OCI-LY7 (cell line): Measurements from ENCODE around the gene SRPRA. TPM values are rescaled to one million over a fixed set of nuclear protein-coding genes. Genes with fewer than 3 reads are reported as not detected.

ENCODE experiments used
- BruUV-seq: library from RNA; stranded (reverse); fragments of 400-500 nt; replicated peaks from 2 replicates; lab custom pipeline; 2021; lab: Mats Ljungman, UMichigan
- CTCF ChIA-PET: fragments of 300-600 bp; sonication (Branson Sonifier 250); formaldehyde crosslinking; loops from one replicate; lab custom pipeline; 2022; ENCODE audit warnings: antibody characterized with exemption; ENCODE audit not compliant: unreplicated experiment; lab: Charles Lee
- POLR2A ChIA-PET: fragments of 300-600 bp; sonication (Branson Sonifier 250); formaldehyde crosslinking; loops from one replicate; lab custom pipeline; 2022; ENCODE audit warnings: antibody characterized with exemption; lab: Charles Lee
- DNase-seq: peaks from one replicate; pipeline ENCODE4 v3.0.0-alpha.2; 2015; ENCODE audit warnings: low spot score
- H2AFZ ChIP-seq: fragments of 200-600 bp; sonication (generic), shearing (Covaris generic); 2 replicates; pipeline ENCODE4 v1.6.1; 2014; ENCODE audit warnings: mild to moderate bottlenecking, antibody characterized with exemption, low read length, moderate library complexity
- H3K27ac ChIP-seq: fragments of 200-600 bp; sonication (generic); 2 replicates; pipeline ENCODE4 v1.5.1; 2014; ENCODE audit warnings: mixed run types, low read depth, mild to moderate bottlenecking, moderate library complexity, low read length, inconsistent platforms; ENCODE audit not compliant: poor library complexity, severe bottlenecking
- H3K36me3 ChIP-seq: fragments of 200-600 bp; sonication (generic); 2 replicates; pipeline ENCODE4 v1.6.1; 2014; ENCODE audit warnings: mild to moderate bottlenecking, antibody characterized with exemption, low read length, moderate library complexity, mixed read lengths; ENCODE audit not compliant: insufficient read depth
- H3K4me1 ChIP-seq: fragments of 200-600 bp; sonication (generic); 2 replicates; pipeline ENCODE4 v1.5.1; 2014; ENCODE audit warnings: mild to moderate bottlenecking, low read length; ENCODE audit not compliant: insufficient read depth, poor library complexity, severe bottlenecking
- H3K4me2 ChIP-seq: fragments of 200-600 bp; sonication (generic); 2 replicates; pipeline ENCODE4 v1.6.1; 2014; ENCODE audit warnings: mild to moderate bottlenecking, low read length
- H3K4me3 ChIP-seq: fragments of 200-600 bp; sonication (generic); 2 replicates; pipeline ENCODE4 v1.5.1; 2014; ENCODE audit warnings: mild to moderate bottlenecking, low read depth, low read length; ENCODE audit not compliant: poor library complexity, severe bottlenecking
- H3K79me2 ChIP-seq: fragments of 200-600 bp; sonication (generic); 2 replicates; pipeline ENCODE4 v1.6.1; 2016; ENCODE audit warnings: low read depth, mild to moderate bottlenecking, low read length, moderate library complexity, mixed read lengths; ENCODE audit not compliant: insufficient read depth
- H3K9me2 ChIP-seq: fragments of 200-600 bp; sonication (generic); 2 replicates; pipeline ENCODE4 v1.6.1; 2016; ENCODE audit warnings: mild to moderate bottlenecking, low read length, mixed read lengths; ENCODE audit not compliant: insufficient read depth
- H3K9me3 ChIP-seq: fragments of 200-600 bp; sonication (generic); 2 replicates; pipeline ENCODE4 v1.6.1; 2014; ENCODE audit warnings: mild to moderate bottlenecking, mixed run types, low read length, mixed read lengths
- H4K20me1 ChIP-seq: fragments of 200-600 bp; sonication (generic); 2 replicates; pipeline ENCODE4 v1.6.1; 2014; ENCODE audit warnings: mild to moderate bottlenecking, antibody characterized with exemption, low read length, moderate library complexity, mixed read lengths; ENCODE audit not compliant: insufficient read depth
- EZH2phosphoT487 ChIP-seq: fragments of 200-600 bp; sonication (generic); IDR thresholded peaks from 2 replicates; pipeline ENCODE4 v1.6.1; 2018; ENCODE audit warnings: low read depth, borderline replicate concordance, mild to moderate bottlenecking, mixed run types, antibody characterized with exemption, low read length, moderate library complexity, mixed read lengths
- intact Hi-C: fragments of 100-400 bp; cut with micrococcal nuclease; formaldehyde crosslinking; loops from one replicate; pipeline ENCODE4 v1.10.0; 2022; ENCODE audit not compliant: unreplicated experiment
- total RNA-seq, 2 experiments: library from RNA; depleted of rRNA in 1 of 2; stranded (reverse); fragments of >200 nt in 1 of 2; shearing (Covaris generic) in 1 of 2; gene quantifications; 2 replicates each; pipeline ENCODE4 v1.2.3, GENCODE V29; 2014 to 2022
- TF ChIP-seq, protein P1 (sequence below): fragments of 200-600 bp; sonication (generic); conservative IDR thresholded peaks from 2 replicates; pipeline ENCODE4 v1.5.1; 2014; ENCODE audit warnings: mild to moderate bottlenecking, antibody characterized with exemption, low read length, moderate library complexity, mixed read lengths

SRPRA gene
- total RNA-seq, 2 experiments from 2014 or later, result 62.9 to 100 TPM

GRCh38 chr11:126231725-126232459, 36.8 kb downstream of the SRPRA start:
- H3K9me3 ChIP-seq, result peaks cover 14% of the 10 kb centered on the region
- no peak overlapping the region for H2AFZ ChIP-seq
- DNase-seq, result no peak
- H3K36me3 ChIP-seq, result peaks cover 58% of the 10 kb centered on the region
- no peak overlapping the region for H3K4me3 ChIP-seq
- TF ChIP-seq, protein P1, sequence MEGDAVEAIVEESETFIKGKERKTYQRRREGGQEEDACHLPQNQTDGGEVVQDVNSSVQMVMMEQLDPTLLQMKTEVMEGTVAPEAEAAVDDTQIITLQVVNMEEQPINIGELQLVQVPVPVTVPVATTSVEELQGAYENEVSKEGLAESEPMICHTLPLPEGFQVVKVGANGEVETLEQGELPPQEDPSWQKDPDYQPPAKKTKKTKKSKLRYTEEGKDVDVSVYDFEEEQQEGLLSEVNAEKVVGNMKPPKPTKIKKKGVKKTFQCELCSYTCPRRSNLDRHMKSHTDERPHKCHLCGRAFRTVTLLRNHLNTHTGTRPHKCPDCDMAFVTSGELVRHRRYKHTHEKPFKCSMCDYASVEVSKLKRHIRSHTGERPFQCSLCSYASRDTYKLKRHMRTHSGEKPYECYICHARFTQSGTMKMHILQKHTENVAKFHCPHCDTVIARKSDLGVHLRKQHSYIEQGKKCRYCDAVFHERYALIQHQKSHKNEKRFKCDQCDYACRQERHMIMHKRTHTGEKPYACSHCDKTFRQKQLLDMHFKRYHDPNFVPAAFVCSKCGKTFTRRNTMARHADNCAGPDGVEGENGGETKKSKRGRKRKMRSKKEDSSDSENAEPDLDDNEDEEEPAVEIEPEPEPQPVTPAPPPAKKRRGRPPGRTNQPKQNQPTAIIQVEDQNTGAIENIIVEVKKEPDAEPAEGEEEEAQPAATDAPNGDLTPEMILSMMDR, result no peak
- no peak for TF ChIP-seq EZH2phosphoT487
- no peaks in the 10 kb centered on the region for H3K79me2 ChIP-seq
- no peak overlapping the region for H3K27ac ChIP-seq
- ChIA-PET POLR2A (interaction anchor here (0.5 to 1.3 kb wide), 6 partner anchors 8 to 40 kb away, joined by 3 to 6 read pairs (median 4); no protein-coding TSS in a partner anchor), CTCF (no interaction called here)
- H3K9me2 ChIP-seq, result no peaks in the 10 kb centered on the region
- no peaks in the 10 kb centered on the region for H4K20me1 ChIP-seq
- H3K4me1 ChIP-seq, result no peaks in the 10 kb centered on the region
- intact Hi-C loops, result no loop called here
- H3K4me2 ChIP-seq, result no peak overlapping the region
- no TSS peak for BruUV-seq

GRCh38 chr11:126229858-126230540, 38.7 kb downstream of the SRPRA start:
- Histone ChIP-seq H3K9me2 (no peaks in the 10 kb centered on the region), H3K9me3 (peaks cover 31% of the 10 kb centered on the region), H3K4me1 (no peaks in the 10 kb centered on the region), H3K4me3 (no peak overlapping the region), H2AFZ (no peak overlapping the region), H4K20me1 (no peaks in the 10 kb centered on the region), H3K4me2 (no peak overlapping the region), H3K36me3 (peaks cover 47% of the 10 kb centered on the region), H3K27ac (no peak overlapping the region), H3K79me2 (peaks cover 4% of the 10 kb centered on the region; the same call in 1 of the 2 replicates)
- TF ChIP-seq, protein P1, result no peak
- no peak for TF ChIP-seq EZH2phosphoT487
- DNase-seq, result no peak
- no TSS peak for BruUV-seq
- ChIA-PET POLR2A (interaction anchor here (1.1 kb wide), 1 partner anchor 11 kb away, joined by 3 read pairs; no protein-coding TSS in a partner anchor), CTCF (no interaction called here)
- intact Hi-C loops, result no loop called here
